Measurements from ENCODE around the gene ST8SIA1. TPM values are rescaled to one million over a fixed set of nuclear protein-coding genes. Genes with fewer than 3 reads are reported as not detected.

ST8SIA1 gene
- total RNA-seq, 1 donor from 2014 or later: 7.7 TPM

DNA sequence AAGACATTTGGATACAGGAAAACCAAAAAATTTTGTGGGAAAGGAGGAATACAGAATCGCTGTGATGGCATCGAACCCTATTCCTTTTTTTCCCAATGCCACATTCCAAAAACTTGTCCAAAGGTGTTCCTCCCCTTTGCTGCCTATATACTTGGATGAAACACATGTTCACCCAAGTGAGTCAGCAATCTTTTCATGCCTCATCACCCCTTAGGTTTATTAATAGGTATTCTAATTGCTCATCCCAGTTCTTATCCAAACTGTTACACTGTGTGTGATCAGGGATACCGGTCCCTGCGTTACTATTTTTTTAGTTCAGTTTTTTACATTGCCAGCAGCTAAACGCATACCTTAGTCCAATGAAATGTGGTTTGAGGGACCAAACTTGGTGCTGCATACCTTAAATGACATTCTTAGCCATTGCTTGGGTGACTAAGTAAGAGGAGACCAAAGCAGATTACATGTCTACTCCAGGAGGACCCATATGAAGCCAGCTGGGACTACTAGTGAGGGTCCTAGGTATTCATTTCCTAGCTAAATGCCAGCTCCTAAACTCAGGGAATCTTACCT lies 20.6 kb upstream of the ST8SIA1 start:
- Histone ChIP-seq H4K20me1 (ENCODE audit: insufficient read depth, low read length) (no peaks in the 10 kb centered on the region), H3K36me3 (ENCODE audit: insufficient read depth, low read length) (no peaks in the 10 kb centered on the region), H3K9ac (ENCODE audit: low read length) (no peak overlapping the region), H3K27me3 (ENCODE audit: insufficient read depth, low read length) (no peaks in the 10 kb centered on the region), H3K4me1 (ENCODE audit: insufficient read depth, low read length) (no peaks in the 10 kb centered on the region), H3K4me2 (ENCODE audit: low read length) (no peak overlapping the region), H3K9me3 (ENCODE audit: insufficient read depth, low read depth, low read length) (no peaks in the 10 kb centered on the region), H3K79me2 (ENCODE audit: insufficient read depth, low read length) (no peaks in the 10 kb centered on the region), H3K27ac (ENCODE audit: low read depth, low read length) (no peak overlapping the region), H2AFZ (ENCODE audit: low read depth, low read length) (no peak overlapping the region), H3K4me3 (ENCODE audit: insufficient read depth, low read depth, low read length) (no peak overlapping the region)
- Mint-ChIP-seq H3K9me3 (ENCODE audit: unreplicated experiment) (no peaks in the 10 kb centered on the region), H3K27me3 (ENCODE audit: low read depth, unreplicated experiment) (no peaks in the 10 kb centered on the region), H3K4me3 (ENCODE audit: unreplicated experiment) (no peak overlapping the region), H3K27ac (ENCODE audit: unreplicated experiment) (no peak overlapping the region), H3K36me3 (ENCODE audit: low read depth, unreplicated experiment) (no peaks in the 10 kb centered on the region), H3K4me1 (ENCODE audit: low read depth, unreplicated experiment) (peaks cover 4% of the 10 kb centered on the region)
- FAIRE-seq (no peak), DNase-seq (ENCODE audit: low read depth) (no peak)
- no peak for TF ChIP-seq EZH2 (IDR thresholded peaks at IDR 0.05; ENCODE audit: insufficient read depth, low read length)
- TF ChIP-seq, protein P1, sequence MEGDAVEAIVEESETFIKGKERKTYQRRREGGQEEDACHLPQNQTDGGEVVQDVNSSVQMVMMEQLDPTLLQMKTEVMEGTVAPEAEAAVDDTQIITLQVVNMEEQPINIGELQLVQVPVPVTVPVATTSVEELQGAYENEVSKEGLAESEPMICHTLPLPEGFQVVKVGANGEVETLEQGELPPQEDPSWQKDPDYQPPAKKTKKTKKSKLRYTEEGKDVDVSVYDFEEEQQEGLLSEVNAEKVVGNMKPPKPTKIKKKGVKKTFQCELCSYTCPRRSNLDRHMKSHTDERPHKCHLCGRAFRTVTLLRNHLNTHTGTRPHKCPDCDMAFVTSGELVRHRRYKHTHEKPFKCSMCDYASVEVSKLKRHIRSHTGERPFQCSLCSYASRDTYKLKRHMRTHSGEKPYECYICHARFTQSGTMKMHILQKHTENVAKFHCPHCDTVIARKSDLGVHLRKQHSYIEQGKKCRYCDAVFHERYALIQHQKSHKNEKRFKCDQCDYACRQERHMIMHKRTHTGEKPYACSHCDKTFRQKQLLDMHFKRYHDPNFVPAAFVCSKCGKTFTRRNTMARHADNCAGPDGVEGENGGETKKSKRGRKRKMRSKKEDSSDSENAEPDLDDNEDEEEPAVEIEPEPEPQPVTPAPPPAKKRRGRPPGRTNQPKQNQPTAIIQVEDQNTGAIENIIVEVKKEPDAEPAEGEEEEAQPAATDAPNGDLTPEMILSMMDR (IDR thresholded peaks at IDR 0.05; ENCODE audit: insufficient read depth, low read depth, low read length): no peak

DNA sequence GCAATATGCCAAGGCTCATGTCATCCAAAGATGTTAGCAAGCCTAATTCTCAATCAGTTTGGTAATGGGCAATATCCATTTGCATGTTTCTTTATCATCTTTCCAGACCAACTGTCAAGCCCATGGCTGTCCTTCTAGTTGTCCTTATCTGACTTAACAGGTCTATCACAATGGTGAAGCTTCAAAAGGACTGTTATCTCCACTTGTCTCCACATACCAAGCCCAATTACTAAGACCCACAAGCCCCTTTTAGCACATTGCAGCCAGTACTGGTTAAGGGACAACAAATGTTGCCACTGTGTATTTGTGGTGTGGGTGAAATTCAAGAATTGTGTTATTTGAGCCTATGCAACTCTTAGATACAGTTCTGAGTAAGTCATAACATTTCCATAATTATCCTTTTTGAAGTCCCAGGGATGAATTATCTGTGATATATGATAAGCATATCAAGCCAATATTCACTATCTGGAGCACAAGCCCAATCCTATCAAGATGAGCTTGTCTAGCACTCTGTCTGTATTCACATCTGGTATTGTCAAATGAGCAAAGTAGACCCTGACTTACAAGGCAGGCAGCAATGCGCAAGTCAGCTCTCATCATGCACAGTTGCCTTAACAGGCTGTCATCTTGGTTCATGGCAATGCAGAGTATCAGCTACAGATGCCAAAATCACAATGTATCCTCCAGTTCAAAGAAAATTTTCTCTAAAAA lies 19.3 kb upstream of the ST8SIA1 start:
- TF ChIP-seq, protein P1 (IDR thresholded peaks at IDR 0.05; ENCODE audit: insufficient read depth, low read depth, low read length): no peak
- no peak for TF ChIP-seq EZH2 (IDR thresholded peaks at IDR 0.05; ENCODE audit: insufficient read depth, low read length)
- DNase-seq (ENCODE audit: low read depth): no peak
- Histone ChIP-seq H2AFZ (ENCODE audit: low read depth, low read length) (no peak overlapping the region), H3K79me2 (ENCODE audit: insufficient read depth, low read length) (no peaks in the 10 kb centered on the region), H3K9me3 (ENCODE audit: insufficient read depth, low read depth, low read length) (no peaks in the 10 kb centered on the region), H3K9ac (ENCODE audit: low read length) (no peak overlapping the region), H4K20me1 (ENCODE audit: insufficient read depth, low read length) (no peaks in the 10 kb centered on the region), H3K27me3 (ENCODE audit: insufficient read depth, low read length) (no peaks in the 10 kb centered on the region), H3K4me3 (ENCODE audit: insufficient read depth, low read depth, low read length) (no peak overlapping the region), H3K27ac (ENCODE audit: low read depth, low read length) (no peak overlapping the region), H3K4me1 (ENCODE audit: insufficient read depth, low read length) (no peaks in the 10 kb centered on the region), H3K4me2 (ENCODE audit: low read length) (no peak overlapping the region), H3K36me3 (ENCODE audit: insufficient read depth, low read length) (no peaks in the 10 kb centered on the region)
- Mint-ChIP-seq H3K4me3 (ENCODE audit: unreplicated experiment) (no peak overlapping the region), H3K36me3 (ENCODE audit: low read depth, unreplicated experiment) (no peaks in the 10 kb centered on the region), H3K27me3 (ENCODE audit: low read depth, unreplicated experiment) (no peaks in the 10 kb centered on the region), H3K27ac (ENCODE audit: unreplicated experiment) (no peak overlapping the region), H3K9me3 (ENCODE audit: unreplicated experiment) (no peaks in the 10 kb centered on the region), H3K4me1 (ENCODE audit: low read depth, unreplicated experiment) (peaks cover 4% of the 10 kb centered on the region)
- no peak for FAIRE-seq

DNA sequence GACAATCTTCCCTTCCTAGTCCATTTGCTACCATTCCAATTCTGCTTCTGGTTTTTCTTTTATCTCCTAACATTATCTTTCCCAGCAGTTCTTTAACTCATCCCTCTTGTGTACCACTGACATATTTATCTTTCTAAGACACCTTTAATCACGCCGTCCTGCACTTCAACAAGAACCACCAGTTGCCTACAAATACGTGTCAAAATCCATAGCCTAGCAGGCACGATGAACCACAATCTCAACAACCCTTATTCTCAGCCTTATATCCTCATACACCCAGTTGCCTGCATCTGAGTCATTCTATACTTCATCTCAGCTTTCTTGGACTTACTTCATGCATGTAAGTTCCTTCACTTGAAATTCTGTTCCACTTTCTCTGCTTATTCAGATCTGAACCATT lies 16.4 kb upstream of the ST8SIA1 start:
- H3K79me2 ChIP-seq (ENCODE audit: insufficient read depth, low read length): no peaks in the 10 kb centered on the region
- Mint-ChIP-seq H3K27me3 (ENCODE audit: low read depth, unreplicated experiment) (no peaks in the 10 kb centered on the region), H3K36me3 (ENCODE audit: low read depth, unreplicated experiment) (no peaks in the 10 kb centered on the region), H3K4me1 (ENCODE audit: low read depth, unreplicated experiment) (peaks cover 4% of the 10 kb centered on the region), H3K27ac (ENCODE audit: unreplicated experiment) (no peak overlapping the region), H3K9me3 (ENCODE audit: unreplicated experiment) (no peaks in the 10 kb centered on the region), H3K4me3 (ENCODE audit: unreplicated experiment) (no peak overlapping the region)
- H3K4me2 ChIP-seq (ENCODE audit: low read length): no peak overlapping the region
- no peaks in the 10 kb centered on the region for H4K20me1 ChIP-seq (ENCODE audit: insufficient read depth, low read length)
- no peaks in the 10 kb centered on the region for H3K4me1 ChIP-seq (ENCODE audit: insufficient read depth, low read length)
- no peak overlapping the region for H2AFZ ChIP-seq (ENCODE audit: low read depth, low read length)
- no peak for TF ChIP-seq EZH2 (IDR thresholded peaks at IDR 0.05; ENCODE audit: insufficient read depth, low read length)
- TF ChIP-seq, protein P1 (IDR thresholded peaks at IDR 0.05; ENCODE audit: insufficient read depth, low read depth, low read length): no peak
- FAIRE-seq (no peak), DNase-seq (ENCODE audit: low read depth) (no peak)
- H3K9me3 ChIP-seq (ENCODE audit: insufficient read depth, low read depth, low read length): no peaks in the 10 kb centered on the region
- no peak overlapping the region for H3K9ac ChIP-seq (ENCODE audit: low read length)
- H3K27me3 ChIP-seq (ENCODE audit: insufficient read depth, low read length): no peaks in the 10 kb centered on the region
- no peak overlapping the region for H3K4me3 ChIP-seq (ENCODE audit: insufficient read depth, low read depth, low read length)
- no peak overlapping the region for H3K27ac ChIP-seq (ENCODE audit: low read depth, low read length)
- no peaks in the 10 kb centered on the region for H3K36me3 ChIP-seq (ENCODE audit: insufficient read depth, low read length)
